ENCODE data around the gene SLC9A9.
A peak's percentile ranks its signal among the peaks of the same experiment; 100 is the strongest.

SLC9A9 gene

GRCh38 chr3:143298886-143299535 lies 549.3 kb downstream of the SLC9A9 start:
- TF ChIP-seq EZH2phosphoT487 (IDR thresholded peaks at IDR 0.05; ENCODE audit: low read depth) = no peak
- TF ChIP-seq CTCF (IDR thresholded peaks at IDR 0.05; ENCODE audit: low read depth, low read length) = no peak
- Histone ChIP-seq H3K4me1 (ENCODE audit: low read length) (peaks cover 14% of the 10 kb centered on the region), H3K27ac (ENCODE audit: low read length) (no peak overlapping the region)

GRCh38 chr3:143298380-143298779 lies 549.9 kb downstream of the SLC9A9 start:
- H3K4me2 ChIP-seq (ENCODE audit: low read length) = no peak overlapping the region; the same call in 1 of the 2 replicates

More at GRCh38 chr3:143298886-143299535, 549.3 kb downstream of the SLC9A9 start:
- Histone ChIP-seq H3K9ac (ENCODE audit: low read length) (no peak overlapping the region), H3K36me3 (replicated peaks; ENCODE audit: low read depth, low read length) (no peaks in the 10 kb centered on the region), H2AFZ (ENCODE audit: low read depth, low read length) (no peak overlapping the region), H3K79me2 (ENCODE audit: low read length) (no peaks in the 10 kb centered on the region), H3K4me3 (ENCODE audit: low read length) (no peak overlapping the region), H3K9me3 (ENCODE audit: insufficient read depth, low read length) (no peaks in the 10 kb centered on the region), H4K20me1 (ENCODE audit: insufficient read depth, low read length) (no peaks in the 10 kb centered on the region), H3K27me3 (ENCODE audit: low read depth, low read length) (no peaks in the 10 kb centered on the region), H3K4me2 (ENCODE audit: low read length) (no peak overlapping the region; the same call in 1 of the 2 replicates)

GRCh38 chr3:143295201-143296080 lies 552.8 kb downstream of the SLC9A9 start:
- Histone ChIP-seq H4K20me1 (ENCODE audit: insufficient read depth, low read length) (no peaks in the 10 kb centered on the region), H3K4me2 (ENCODE audit: low read length) (no peak overlapping the region), H3K27ac (ENCODE audit: low read length) (no peak overlapping the region), H3K27me3 (ENCODE audit: low read depth, low read length) (no peaks in the 10 kb centered on the region), H3K9me3 (ENCODE audit: insufficient read depth, low read length) (no peaks in the 10 kb centered on the region), H3K4me1 (ENCODE audit: low read length) (peaks cover 14% of the 10 kb centered on the region), H2AFZ (ENCODE audit: low read depth, low read length) (no peak overlapping the region), H3K9ac (ENCODE audit: low read length) (no peak overlapping the region), H3K4me3 (ENCODE audit: low read length) (no peak overlapping the region), H3K36me3 (replicated peaks; ENCODE audit: low read depth, low read length) (no peaks in the 10 kb centered on the region), H3K79me2 (ENCODE audit: low read length) (no peaks in the 10 kb centered on the region)
- TF ChIP-seq EZH2phosphoT487 (IDR thresholded peaks at IDR 0.05; ENCODE audit: low read depth) = no peak
- TF ChIP-seq CTCF (IDR thresholded peaks at IDR 0.05; ENCODE audit: low read depth, low read length) = no peak

More at GRCh38 chr3:143298380-143298779, 549.9 kb downstream of the SLC9A9 start:
- H3K9me3 ChIP-seq (ENCODE audit: insufficient read depth, low read length) = no peaks in the 10 kb centered on the region
- no peak overlapping the region for H3K4me3 ChIP-seq (ENCODE audit: low read length)
- H3K36me3 ChIP-seq (replicated peaks; ENCODE audit: low read depth, low read length) = no peaks in the 10 kb centered on the region
- no peak overlapping the region for H2AFZ ChIP-seq (ENCODE audit: low read depth, low read length)
- H3K27me3 ChIP-seq (ENCODE audit: low read depth, low read length) = no peaks in the 10 kb centered on the region
- peaks cover 14% of the 10 kb centered on the region for H3K4me1 ChIP-seq (ENCODE audit: low read length)
- H3K27ac ChIP-seq (ENCODE audit: low read length) = no peak overlapping the region
- H4K20me1 ChIP-seq (ENCODE audit: insufficient read depth, low read length) = no peaks in the 10 kb centered on the region
- TF ChIP-seq EZH2phosphoT487 (IDR thresholded peaks at IDR 0.05; ENCODE audit: low read depth) = no peak
- no peak for TF ChIP-seq CTCF (IDR thresholded peaks at IDR 0.05; ENCODE audit: low read depth, low read length)
- H3K79me2 ChIP-seq (ENCODE audit: low read length) = no peaks in the 10 kb centered on the region
- H3K9ac ChIP-seq (ENCODE audit: low read length) = no peak overlapping the region

- no peaks in the 10 kb centered on the region for H3K9me3 ChIP-seq (ENCODE audit: insufficient read depth, low read length)
- no peaks in the 10 kb centered on the region for H4K20me1 ChIP-seq (ENCODE audit: insufficient read depth, low read length)
- H3K27me3 ChIP-seq (ENCODE audit: low read depth, low read length) = no peaks in the 10 kb centered on the region
- peaks cover 14% of the 10 kb centered on the region for H3K4me1 ChIP-seq (ENCODE audit: low read length)
- H3K27ac ChIP-seq (ENCODE audit: low read length) = no peak overlapping the region
- no peak overlapping the region for H3K9ac ChIP-seq (ENCODE audit: low read length)
- no peaks in the 10 kb centered on the region for H3K36me3 ChIP-seq (replicated peaks; ENCODE audit: low read depth, low read length)
- H3K79me2 ChIP-seq (ENCODE audit: low read length) = no peaks in the 10 kb centered on the region
- H2AFZ ChIP-seq (ENCODE audit: low read depth, low read length) = no peak overlapping the region
- peak overlapping the region; percentile 25; the same call in 1 of the 2 replicates for H3K4me2 ChIP-seq (ENCODE audit: low read length)
- TF ChIP-seq EZH2phosphoT487 (IDR thresholded peaks at IDR 0.05; ENCODE audit: low read depth) = no peak
- TF ChIP-seq CTCF (IDR thresholded peaks at IDR 0.05; ENCODE audit: low read depth, low read length) = no peak
- no peak overlapping the region for H3K4me3 ChIP-seq (ENCODE audit: low read length)
Measured at GRCh38 chr3:143294188-143294587, 554.1 kb downstream of the SLC9A9 start.
